Upper lobe of left lung (tissue), 6 donors: ENCODE results near the gene TUSC1. TPM values are rescaled to one million over a fixed set of nuclear protein-coding genes. Genes with fewer than 3 reads are reported as not detected.

ENCODE experiments used
- ATAC-seq, 2 donors: fragments of 200-7000 bp; cut with Tn5 transposase; one replicate each; pipeline ENCODE4 v1.9.1; 2022; ENCODE audit warnings: mild to moderate bottlenecking in 2 of 2, moderate library complexity in 2 of 2; ENCODE audit not compliant: low FRiP score in 2 of 2
- DNase-seq, 2 donors: peaks; one replicate each; pipeline ENCODE4 v3.0.0-alpha.2; 2019 to 2020
- H3K27ac ChIP-seq, 4 donors: fragments of 200-600 bp; sonication (generic); one replicate each; pipeline ENCODE4 v1.5.1; 2016 to 2019
- H3K27me3 ChIP-seq, 4 donors: fragments of 200-600 bp; sonication (generic); one replicate each; pipeline ENCODE4 v1.5.1; 2017 to 2019
- H3K36me3 ChIP-seq, 4 donors: fragments of 200-600 bp; sonication (generic); one replicate each; pipeline ENCODE4 v1.5.1; 2016 to 2019
- H3K4me1 ChIP-seq, 4 donors: fragments of 200-600 bp; sonication (generic); one replicate each; pipeline ENCODE4 v1.5.1; 2018 to 2019
- H3K4me3 ChIP-seq, 4 donors: fragments of 200-600 bp; sonication (generic); one replicate each; pipeline ENCODE4 v1.5.1; 2017 to 2019; ENCODE audit warnings: mild to moderate bottlenecking in 2 of 4, moderate library complexity in 1 of 4
- H3K9me3 ChIP-seq, 4 donors: fragments of 200-600 bp; sonication (generic); one replicate each; pipeline ENCODE4 v1.5.1; 2018 to 2019
- EP300 ChIP-seq, 4 donors: sonication (generic); formaldehyde crosslinking; IDR thresholded peaks; one replicate each; pipeline ENCODE4 v1.5.1; 2017; ENCODE audit warnings: antibody characterized with exemption in 4 of 4, control low read depth in 2 of 4
- POLR2A ChIP-seq, 4 donors: fragments of 450-650 bp; IDR thresholded peaks; one replicate each; pipeline ENCODE4 v1.5.1; 2016 to 2017; ENCODE audit warnings: antibody characterized with exemption in 4 of 4, mild to moderate bottlenecking in 2 of 4
- POLR2AphosphoS5 ChIP-seq, 2 donors: sonication (generic); formaldehyde crosslinking; IDR thresholded peaks; one replicate each; pipeline ENCODE4 v1.5.1; 2017; ENCODE audit warnings: antibody characterized with exemption in 2 of 2
- WGBS, 2 donors: methylation state at CpG; one replicate each; pipeline ENCODE4 v1.1.5; 2017 to 2018; 5-methylcytosine and 5-hydroxymethylcytosine counted together
- total RNA-seq, 6 donors: library from RNA; depleted of rRNA in 4 of 6; stranded (reverse); fragments of >200 nt in 4 of 6; gene quantifications; one replicate each; pipeline versions ENCODE4 v1.1.0 to v1.2.1, GENCODE V29; 2016 to 2021
- TF ChIP-seq, protein P1 (sequence below), 6 experiments: fragments of 450-650 bp in 4 of 6; fragments of 200-600 bp in 2 of 6; sonication (generic) in 2 of 6; IDR thresholded peaks; one replicate each; pipeline ENCODE4 v1.5.1; 2016 to 2019; ENCODE audit warnings: antibody characterized with exemption in 6 of 6
- donor health status: DM: no; HTN: no; CAD: no; lungs with moderate emphysema.
- donor health status: DM: no; HTN: yes; CAD: no; lungs with severe emphysema.

TUSC1 gene
- total RNA-seq = 10 to 100 TPM in 5 of 6 donors, 1 to 10 TPM in 1; 8.4 to 28.0 (median 17.3) TPM

DNA sequence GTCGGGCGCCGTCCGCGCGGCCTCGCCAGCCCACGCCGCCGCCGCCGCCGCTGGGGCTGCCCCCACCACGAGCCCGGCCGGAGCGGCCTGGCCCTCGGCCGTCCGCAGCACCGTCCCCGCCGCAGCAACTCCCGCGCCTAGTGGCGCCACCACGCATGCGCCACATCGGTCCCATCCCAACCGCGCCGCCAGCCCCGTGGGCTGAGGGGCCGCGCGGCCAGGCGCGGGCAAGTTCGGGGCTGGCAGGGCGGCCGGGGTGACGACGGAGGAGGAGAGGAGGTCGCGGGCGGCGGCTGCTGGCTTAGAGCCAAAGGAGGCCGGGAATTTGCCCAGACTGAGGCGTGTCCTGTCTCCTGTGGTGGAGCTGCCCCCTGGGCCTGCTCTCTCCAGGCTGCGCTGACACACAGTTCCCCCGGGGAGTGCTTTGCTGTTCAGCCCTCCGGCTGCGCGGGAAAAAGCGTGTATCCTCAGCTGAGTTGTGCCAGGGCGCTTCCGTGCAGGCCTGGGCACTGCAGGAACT lies at the start of gene TUSC1:
TSS of gene TUSC1 (minus strand) at position 298 of the 520 bp plus-strand sequence. CDS start at position 166, 132 bp downstream.
- no peaks in the 10 kb centered on the region for H3K36me3 ChIP-seq
- H3K4me3 ChIP-seq = peak within 1 kb of the TSS; percentile 59 to 87 (median 82)
- no peaks in the 10 kb centered on the region for H3K27me3 ChIP-seq
- ATAC-seq (peak; percentile 89 to 94), DNase-seq (peak; percentile 84 to 96)
- WGBS, 2 donors = 0% methylated on average over 2 of the region's 57 CpGs; no CpG with 5 or more reads in 1 of the 2 donors
- peak within 1 kb of the TSS; percentile 94 to 99 (median 98) for H3K27ac ChIP-seq
- TF ChIP-seq POLR2AphosphoS5 (IDR thresholded peaks at IDR 0.05) (peak; percentile 68 to 73), EP300 (IDR thresholded peaks at IDR 0.05) (peak in 2 of 4 donors; percentile 15 to 38), POLR2A (IDR thresholded peaks at IDR 0.05) (peak in 3 of 4 donors; percentile 28 to 35 (median 28))
- TF ChIP-seq, protein P1, sequence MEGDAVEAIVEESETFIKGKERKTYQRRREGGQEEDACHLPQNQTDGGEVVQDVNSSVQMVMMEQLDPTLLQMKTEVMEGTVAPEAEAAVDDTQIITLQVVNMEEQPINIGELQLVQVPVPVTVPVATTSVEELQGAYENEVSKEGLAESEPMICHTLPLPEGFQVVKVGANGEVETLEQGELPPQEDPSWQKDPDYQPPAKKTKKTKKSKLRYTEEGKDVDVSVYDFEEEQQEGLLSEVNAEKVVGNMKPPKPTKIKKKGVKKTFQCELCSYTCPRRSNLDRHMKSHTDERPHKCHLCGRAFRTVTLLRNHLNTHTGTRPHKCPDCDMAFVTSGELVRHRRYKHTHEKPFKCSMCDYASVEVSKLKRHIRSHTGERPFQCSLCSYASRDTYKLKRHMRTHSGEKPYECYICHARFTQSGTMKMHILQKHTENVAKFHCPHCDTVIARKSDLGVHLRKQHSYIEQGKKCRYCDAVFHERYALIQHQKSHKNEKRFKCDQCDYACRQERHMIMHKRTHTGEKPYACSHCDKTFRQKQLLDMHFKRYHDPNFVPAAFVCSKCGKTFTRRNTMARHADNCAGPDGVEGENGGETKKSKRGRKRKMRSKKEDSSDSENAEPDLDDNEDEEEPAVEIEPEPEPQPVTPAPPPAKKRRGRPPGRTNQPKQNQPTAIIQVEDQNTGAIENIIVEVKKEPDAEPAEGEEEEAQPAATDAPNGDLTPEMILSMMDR (IDR thresholded peaks at IDR 0.05) = peak in 5 of 6 experiments; percentile 9 to 79 (median 64)
- peaks cover 6 to 12% (median 10%) of the 10 kb centered on the region in 4 donors for H3K4me1 ChIP-seq
- no peaks in the 10 kb centered on the region for H3K9me3 ChIP-seq

GRCh38 chr9:25726871-25727410 lies 48.7 kb upstream of the TUSC1 start:
- Histone ChIP-seq H3K27ac (no peak overlapping the region), H3K4me1 (no peaks in the 10 kb centered on the region), H3K9me3 (no peaks in the 10 kb centered on the region), H3K27me3 (no peaks in the 10 kb centered on the region), H3K36me3 (no peaks in the 10 kb centered on the region), H3K4me3 (no peak overlapping the region)
- no peak for TF ChIP-seq EP300 (IDR thresholded peaks at IDR 0.05)
- TF ChIP-seq, protein P1 (IDR thresholded peaks at IDR 0.05) = no peak
- TF ChIP-seq POLR2A (IDR thresholded peaks at IDR 0.05) = no peak
- no peak for TF ChIP-seq POLR2AphosphoS5 (IDR thresholded peaks at IDR 0.05)
- 66 to 72% methylated on average over 2 of the region's 2 CpGs for WGBS, 2 donors
- DNase-seq (no peak), ATAC-seq (no peak)

DNA sequence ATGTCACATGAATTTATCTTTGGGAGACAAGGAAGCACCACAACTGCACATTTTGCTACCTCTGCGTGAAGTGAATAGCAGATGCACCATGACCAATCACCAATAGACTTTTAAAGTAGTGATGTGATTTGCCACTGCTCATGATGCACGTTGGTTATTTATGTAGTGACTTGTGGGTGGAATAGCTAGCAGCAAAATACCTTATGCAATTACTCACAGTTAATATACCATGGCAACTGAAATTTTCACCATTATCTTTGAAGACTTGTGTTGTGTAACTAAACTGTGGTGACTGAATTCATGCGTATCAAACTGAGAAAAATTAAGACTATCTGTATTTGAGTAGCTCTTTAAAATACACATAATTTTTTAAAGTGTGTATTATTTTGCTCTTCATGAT lies 46.2 kb upstream of the TUSC1 start:
- Histone ChIP-seq H3K4me1 (no peaks in the 10 kb centered on the region), H3K9me3 (no peaks in the 10 kb centered on the region), H3K4me3 (no peak overlapping the region), H3K27me3 (no peaks in the 10 kb centered on the region), H3K27ac (no peak overlapping the region), H3K36me3 (no peaks in the 10 kb centered on the region)
- DNase-seq (no peak), ATAC-seq (no peak)
- no peak for TF ChIP-seq EP300 (IDR thresholded peaks at IDR 0.05)
- TF ChIP-seq, protein P1 (IDR thresholded peaks at IDR 0.05) = no peak
- no peak for TF ChIP-seq POLR2AphosphoS5 (IDR thresholded peaks at IDR 0.05)
- TF ChIP-seq POLR2A (IDR thresholded peaks at IDR 0.05) = no peak
- 83 to 87% methylated on average over 3 of the region's 3 CpGs for WGBS, 2 donors

- 49 to 55% methylated on average over 6 of the region's 6 CpGs for WGBS, 2 donors
- no peak overlapping the region for H3K27ac ChIP-seq
- DNase-seq = peak in 1 of 2 donors; percentile 25
Observed at GRCh38 chr9:25716220-25716872, 38.1 kb upstream of the TUSC1 start.

More at GRCh38 chr9:25716220-25716872, 38.1 kb upstream of the TUSC1 start:
- H3K4me3 ChIP-seq = no peak overlapping the region
- no peak for TF ChIP-seq POLR2A (IDR thresholded peaks at IDR 0.05)
- no peak for TF ChIP-seq POLR2AphosphoS5 (IDR thresholded peaks at IDR 0.05)
- TF ChIP-seq EP300 (IDR thresholded peaks at IDR 0.05) = no peak
- TF ChIP-seq, protein P1 (IDR thresholded peaks at IDR 0.05) = peak in 4 of 6 experiments; percentile 22 to 41 (median 37)
- H3K27me3 ChIP-seq = no peaks in the 10 kb centered on the region
- H3K36me3 ChIP-seq = no peaks in the 10 kb centered on the region
- ATAC-seq = peak; percentile 19 to 75
- no peaks in the 10 kb centered on the region for H3K9me3 ChIP-seq
- no peaks in the 10 kb centered on the region for H3K4me1 ChIP-seq
